Stimulated activated naive CD8-positive, alpha-beta T cell treated with anti-CD3 and anti-CD28 coated beads, Interleukin-15, Interleukin-2, amounts not matched to agents 100 ng/mL and 50 ng/mL, for 24 hours (primary cell): Measurements from ENCODE around the gene DBN1.

ENCODE experiments used
- H3K27ac Mint-ChIP-seq: one replicate; pipeline ENCODE4 v1.8.0; 2021; ENCODE audit warnings: mild to moderate bottlenecking, mixed read lengths
- H3K27me3 Mint-ChIP-seq: one replicate; pipeline ENCODE4 v1.8.0; 2021; ENCODE audit warnings: mixed read lengths
- H3K36me3 Mint-ChIP-seq: one replicate; pipeline ENCODE4 v1.8.0; 2021; ENCODE audit warnings: low read depth, mixed read lengths
- H3K4me1 Mint-ChIP-seq: one replicate; pipeline ENCODE4 v1.8.0; 2021; ENCODE audit warnings: low read depth, mixed read lengths
- H3K4me3 Mint-ChIP-seq: one replicate; pipeline ENCODE4 v1.8.0; 2021; ENCODE audit warnings: mild to moderate bottlenecking, mixed read lengths
- H3K9me3 Mint-ChIP-seq: one replicate; pipeline ENCODE4 v1.8.0; 2021; ENCODE audit warnings: mixed read lengths

Gene DBN1

GRCh38 chr5:177509381-177509951 lies 36.0 kb upstream of the DBN1 start, which contains the start of gene DOK3:
Gene DOK3 (minus strand): TSS chr5:177509826. CDS start chr5:177509540, 286 bp downstream.
- Mint-ChIP-seq H3K4me1 (peaks cover 18% of the 10 kb centered on the region), H3K36me3 (peaks cover 40% of the 10 kb centered on the region), H3K27me3 (no peaks in the 10 kb centered on the region), H3K27ac (no peak within 1 kb of the TSS), H3K4me3 (peak within 1 kb of the TSS; percentile 51), H3K9me3 (no peaks in the 10 kb centered on the region)

GRCh38 chr5:177508837-177509236 lies 35.4 kb upstream of the DBN1 start:
- Mint-ChIP-seq H3K27me3 (no peaks in the 10 kb centered on the region), H3K9me3 (no peaks in the 10 kb centered on the region), H3K27ac (no peak overlapping the region), H3K4me1 (peaks cover 16% of the 10 kb centered on the region), H3K4me3 (peak overlapping the region; percentile 51), H3K36me3 (peaks cover 34% of the 10 kb centered on the region)

- H3K27ac Mint-ChIP-seq: no peak overlapping the region
- no peaks in the 10 kb centered on the region for H3K27me3 Mint-ChIP-seq
- peaks cover 16% of the 10 kb centered on the region for H3K4me1 Mint-ChIP-seq
- no peaks in the 10 kb centered on the region for H3K9me3 Mint-ChIP-seq
- no peak overlapping the region for H3K4me3 Mint-ChIP-seq
- H3K36me3 Mint-ChIP-seq: peaks cover 28% of the 10 kb centered on the region
Observed at GRCh38 chr5:177508221-177508611, 34.8 kb upstream of the DBN1 start.

GRCh38 chr5:177507596-177508220 lies 34.3 kb upstream of the DBN1 start:
- peaks cover 16% of the 10 kb centered on the region for H3K4me1 Mint-ChIP-seq
- peak overlapping the region; percentile 3 for H3K27ac Mint-ChIP-seq

GRCh38 chr5:177507165-177507564 lies 33.7 kb upstream of the DBN1 start:
- peaks cover 17% of the 10 kb centered on the region for H3K36me3 Mint-ChIP-seq
- no peak overlapping the region for H3K4me3 Mint-ChIP-seq
- H3K27me3 Mint-ChIP-seq: no peaks in the 10 kb centered on the region
- peaks cover 18% of the 10 kb centered on the region for H3K4me1 Mint-ChIP-seq
- peak overlapping the region; percentile 3 for H3K27ac Mint-ChIP-seq
- no peaks in the 10 kb centered on the region for H3K9me3 Mint-ChIP-seq

More at GRCh38 chr5:177507596-177508220, 34.3 kb upstream of the DBN1 start:
- H3K36me3 Mint-ChIP-seq: peaks cover 22% of the 10 kb centered on the region
- H3K4me3 Mint-ChIP-seq: peak overlapping the region; percentile 44
- H3K9me3 Mint-ChIP-seq: no peaks in the 10 kb centered on the region
- H3K27me3 Mint-ChIP-seq: no peaks in the 10 kb centered on the region

- peaks cover 12% of the 10 kb centered on the region for H3K4me1 Mint-ChIP-seq
- no peaks in the 10 kb centered on the region for H3K9me3 Mint-ChIP-seq
- no peaks in the 10 kb centered on the region for H3K36me3 Mint-ChIP-seq
- no peak overlapping the region for H3K4me3 Mint-ChIP-seq
- H3K27ac Mint-ChIP-seq: no peak overlapping the region
- no peaks in the 10 kb centered on the region for H3K27me3 Mint-ChIP-seq
Observed at GRCh38 chr5:177505075-177505474, 31.6 kb upstream of the DBN1 start.

- Mint-ChIP-seq H3K27ac (no peak overlapping the region), H3K36me3 (no peaks in the 10 kb centered on the region), H3K9me3 (no peaks in the 10 kb centered on the region), H3K27me3 (peaks cover 4% of the 10 kb centered on the region), H3K4me1 (peaks cover 12% of the 10 kb centered on the region), H3K4me3 (no peak overlapping the region)
Observed at GRCh38 chr5:177504086-177505056, 30.9 kb upstream of the DBN1 start.

- Mint-ChIP-seq H3K36me3 (no peaks in the 10 kb centered on the region), H3K4me1 (peaks cover 16% of the 10 kb centered on the region), H3K27ac (no peak overlapping the region), H3K27me3 (peaks cover 9% of the 10 kb centered on the region), H3K4me3 (no peak overlapping the region), H3K9me3 (no peaks in the 10 kb centered on the region)
Observed at GRCh38 chr5:177503351-177504085, 30.1 kb upstream of the DBN1 start.

- no peaks in the 10 kb centered on the region for H3K36me3 Mint-ChIP-seq
- H3K27ac Mint-ChIP-seq: no peak overlapping the region
- no peak overlapping the region for H3K4me3 Mint-ChIP-seq
- no peaks in the 10 kb centered on the region for H3K9me3 Mint-ChIP-seq
- peaks cover 22% of the 10 kb centered on the region for H3K4me1 Mint-ChIP-seq
- peaks cover 13% of the 10 kb centered on the region for H3K27me3 Mint-ChIP-seq
Observed at GRCh38 chr5:177502886-177503285, 29.5 kb upstream of the DBN1 start.

GRCh38 chr5:177501874-177502678 lies 28.6 kb upstream of the DBN1 start:
- Mint-ChIP-seq H3K9me3 (no peaks in the 10 kb centered on the region), H3K4me3 (no peak overlapping the region), H3K4me1 (peaks cover 20% of the 10 kb centered on the region), H3K27me3 (peaks cover 13% of the 10 kb centered on the region), H3K27ac (no peak overlapping the region), H3K36me3 (no peaks in the 10 kb centered on the region)

GRCh38 chr5:177500685-177501522 lies 27.5 kb upstream of the DBN1 start:
- H3K9me3 Mint-ChIP-seq: no peaks in the 10 kb centered on the region
- H3K36me3 Mint-ChIP-seq: no peaks in the 10 kb centered on the region
- peak overlapping the region; percentile 41 for H3K27ac Mint-ChIP-seq
- H3K4me3 Mint-ChIP-seq: no peak overlapping the region
- peaks cover 13% of the 10 kb centered on the region for H3K27me3 Mint-ChIP-seq
- peaks cover 25% of the 10 kb centered on the region for H3K4me1 Mint-ChIP-seq

- Mint-ChIP-seq H3K27ac (no peak overlapping the region), H3K9me3 (no peaks in the 10 kb centered on the region), H3K36me3 (no peaks in the 10 kb centered on the region), H3K4me3 (no peak overlapping the region), H3K4me1 (peaks cover 35% of the 10 kb centered on the region), H3K27me3 (peaks cover 13% of the 10 kb centered on the region)
Observed at GRCh38 chr5:177499842-177500241, 26.4 kb upstream of the DBN1 start.

GRCh38 chr5:177498013-177498787 lies 24.8 kb upstream of the DBN1 start:
- Mint-ChIP-seq H3K4me3 (peak overlapping the region; percentile 85), H3K9me3 (no peaks in the 10 kb centered on the region), H3K36me3 (peaks cover 5% of the 10 kb centered on the region), H3K4me1 (peaks cover 51% of the 10 kb centered on the region), H3K27ac (peak overlapping the region; percentile 65), H3K27me3 (peaks cover 13% of the 10 kb centered on the region)
